ENCODE measurements around the gene DUSP6.

DUSP6 gene

GRCh38 chr12:89352492-89353187, at the start of gene DUSP6:
DUSP6 (minus strand) TSS chr12:89352501; CDS start chr12:89352039, 462 bp downstream.
- DNase-seq (ENCODE audit: low read depth), result peak; percentile 100

GRCh38 chr12:89401433-89402058, 49.2 kb upstream of the DUSP6 start:
- no peak for DNase-seq (ENCODE audit: low read depth)

- no peak for DNase-seq (ENCODE audit: low read depth)
Measured at GRCh38 chr12:89400415-89400814, 48.1 kb upstream of the DUSP6 start.

GRCh38 chr12:89395712-89396111, 43.4 kb upstream of the DUSP6 start:
- DNase-seq (ENCODE audit: low read depth), result no peak

GRCh38 chr12:89393551-89394121, 41.3 kb upstream of the DUSP6 start:
- DNase-seq (ENCODE audit: low read depth), result no peak

GRCh38 chr12:89392391-89392790, 40.1 kb upstream of the DUSP6 start:
- DNase-seq (ENCODE audit: low read depth), result no peak

GRCh38 chr12:89391726-89392336, 39.5 kb upstream of the DUSP6 start:
- DNase-seq (ENCODE audit: low read depth), result no peak

GRCh38 chr12:89390802-89391673, 38.7 kb upstream of the DUSP6 start:
- DNase-seq (ENCODE audit: low read depth), result peak; percentile 90

- DNase-seq (ENCODE audit: low read depth), result peak; percentile 75
Measured at GRCh38 chr12:89389755-89390661, 37.7 kb upstream of the DUSP6 start.

- DNase-seq (ENCODE audit: low read depth), result no peak
Measured at GRCh38 chr12:89386138-89386537, 33.8 kb upstream of the DUSP6 start.

- DNase-seq (ENCODE audit: low read depth), result no peak
Measured at GRCh38 chr12:89384807-89385206, 32.5 kb upstream of the DUSP6 start.

- DNase-seq (ENCODE audit: low read depth), result peak; percentile 94
Measured at GRCh38 chr12:89384050-89384758, 31.9 kb upstream of the DUSP6 start.

- peak; percentile 33 for DNase-seq (ENCODE audit: low read depth)
Measured at GRCh38 chr12:89383235-89384049, 31.1 kb upstream of the DUSP6 start.

GRCh38 chr12:89382328-89382727, 30.0 kb upstream of the DUSP6 start:
- no peak for DNase-seq (ENCODE audit: low read depth)

GRCh38 chr12:89379839-89380467, 27.7 kb upstream of the DUSP6 start:
- DNase-seq (ENCODE audit: low read depth), result no peak

- DNase-seq (ENCODE audit: low read depth), result no peak
Measured at GRCh38 chr12:89379148-89379838, 27.0 kb upstream of the DUSP6 start.

- no peak for DNase-seq (ENCODE audit: low read depth)
Measured at GRCh38 chr12:89376844-89377243, 24.5 kb upstream of the DUSP6 start.

GRCh38 chr12:89376202-89376529, 23.9 kb upstream of the DUSP6 start:
- DNase-seq (ENCODE audit: low read depth), result no peak
